GM23338 (cell line): ENCODE measurements around the gene TRIM54. TPM values are rescaled to one million over a fixed set of nuclear protein-coding genes. Genes with fewer than 3 reads are reported as not detected.

Source experiments
- ATAC-seq: fragments of 200-7000 bp; cut with Tn5 transposase; 3 replicates; pipeline ENCODE4 v1.9.1; 2020
- DNase-seq: peaks from one replicate; pipeline ENCODE4 v3.0.0-alpha.2; 2015; ENCODE audit warnings: low spot score
- H2AFZ ChIP-seq: fragments of 200-600 bp; sonication (generic); 2 replicates; pipeline ENCODE4 v1.8.0; 2016; ENCODE audit warnings: antibody characterized with exemption, mild to moderate bottlenecking, moderate library complexity
- H3F3A ChIP-seq: fragments of 200-600 bp; sonication (generic); replicated peaks from 2 replicates; pipeline ENCODE4 v1.8.0; 2017; ENCODE audit warnings: antibody characterized with exemption, mixed run types, low read depth
- H3K27ac ChIP-seq: fragments of 200-600 bp; sonication (generic); 2 replicates; pipeline ENCODE4 v1.6.1; 2016; ENCODE audit warnings: low read depth
- H3K27me3 ChIP-seq: fragments of 200-600 bp; sonication (generic); 2 replicates; pipeline ENCODE4 v1.8.0; 2016; ENCODE audit warnings: mild to moderate bottlenecking, mixed run types, moderate library complexity; ENCODE audit not compliant: insufficient read depth
- H3K36me3 ChIP-seq: fragments of 200-600 bp; sonication (generic); 2 replicates; pipeline ENCODE4 v1.8.0; 2016; ENCODE audit warnings: mild to moderate bottlenecking; ENCODE audit not compliant: insufficient read depth
- H3K4me1 ChIP-seq: fragments of 200-600 bp; sonication (generic); 2 replicates; pipeline ENCODE4 v1.8.0; 2016; ENCODE audit warnings: mild to moderate bottlenecking, moderate library complexity; ENCODE audit not compliant: insufficient read depth
- H3K4me2 ChIP-seq: fragments of 200-600 bp; sonication (generic); 2 replicates; pipeline ENCODE4 v1.7.1; 2017; ENCODE audit warnings: mixed run types
- H3K4me3 ChIP-seq: fragments of 200-600 bp; sonication (generic); 2 replicates; pipeline ENCODE4 v1.6.1; 2016; ENCODE audit warnings: mixed run types
- H3K79me2 ChIP-seq: fragments of 200-600 bp; sonication (generic); replicated peaks from 2 replicates; pipeline ENCODE4 v1.8.0; 2017; ENCODE audit warnings: mild to moderate bottlenecking; ENCODE audit not compliant: insufficient read depth
- H3K9me2 ChIP-seq: fragments of 200-600 bp; sonication (generic); 2 replicates; pipeline ENCODE4 v1.8.0; 2017; ENCODE audit not compliant: insufficient read depth
- H4K20me1 ChIP-seq: fragments of 200-600 bp; sonication (generic); replicated peaks from 2 replicates; pipeline ENCODE4 v1.8.0; 2017; ENCODE audit warnings: mild to moderate bottlenecking; ENCODE audit not compliant: insufficient read depth
- H3K27ac Mint-ChIP-seq: 2 replicates; pipeline ENCODE4 v1.8.0; 2020; ENCODE audit warnings: inconsistent platforms, mild to moderate bottlenecking, moderate library complexity, mixed read lengths
- H3K27me3 Mint-ChIP-seq: 3 replicates; pipeline ENCODE4 v1.8.0; 2022; ENCODE audit warnings: low read depth, mild to moderate bottlenecking, moderate library complexity, mixed read lengths, inconsistent platforms; ENCODE audit not compliant: insufficient read depth, poor library complexity
- H3K36me3 Mint-ChIP-seq: 3 replicates; pipeline ENCODE4 v1.8.0; 2021; ENCODE audit warnings: low read depth, mild to moderate bottlenecking, inconsistent platforms, moderate library complexity, mixed read lengths
- H3K4me1 Mint-ChIP-seq: 3 replicates; pipeline ENCODE4 v1.8.0; 2020; ENCODE audit warnings: mild to moderate bottlenecking, inconsistent platforms, mixed read lengths
- H3K4me3 Mint-ChIP-seq: 3 replicates; pipeline ENCODE4 v1.8.0; 2021; ENCODE audit warnings: moderate library complexity, mild to moderate bottlenecking, inconsistent platforms, mixed read lengths
- H3K9me3 Mint-ChIP-seq: 3 replicates; pipeline ENCODE4 v1.8.0; 2020; ENCODE audit warnings: moderate library complexity, mild to moderate bottlenecking, inconsistent platforms, mixed read lengths
- CREB1 ChIP-seq: fragments of 250-450 bp; sonication (Bioruptor Pico); IDR thresholded peaks from 2 replicates; pipeline ENCODE4 v1.5.0; 2020; ENCODE audit warnings: low read depth, mild to moderate bottlenecking, moderate library complexity
- EZH2 ChIP-seq: fragments of 200-600 bp; sonication (generic); IDR thresholded peaks from one replicate; pipeline ENCODE4 v1.8.0; 2017; ENCODE audit warnings: antibody characterized with exemption, mild to moderate bottlenecking, low read depth; ENCODE audit not compliant: unreplicated experiment
- EZH2phosphoT487 ChIP-seq: fragments of 200-600 bp; sonication (generic); IDR thresholded peaks from one replicate; pipeline ENCODE4 v1.8.1; 2018; ENCODE audit warnings: antibody characterized with exemption; ENCODE audit not compliant: unreplicated experiment
- JUNB ChIP-seq: IDR thresholded peaks from one replicate; pipeline ENCODE4 v1.6.1; 2016; ENCODE audit warnings: antibody characterized with exemption; ENCODE audit not compliant: unreplicated experiment
- NANOG ChIP-seq: IDR thresholded peaks from 2 replicates; pipeline ENCODE4 v1.6.1; 2016; ENCODE audit warnings: antibody characterized with exemption, borderline replicate concordance
- POLR2AphosphoS5 ChIP-seq: IDR thresholded peaks from 2 replicates; pipeline ENCODE4 v1.6.1; 2016; ENCODE audit warnings: antibody characterized with exemption, low read depth
- REST ChIP-seq: IDR thresholded peaks from one replicate; pipeline ENCODE4 v1.6.1; 2018; ENCODE audit warnings: antibody characterized with exemption; ENCODE audit not compliant: unreplicated experiment
- STAT1 ChIP-seq: IDR thresholded peaks from one replicate; pipeline ENCODE4 v1.6.1; 2016; ENCODE audit warnings: antibody characterized with exemption; ENCODE audit not compliant: unreplicated experiment
- ZNF114 ChIP-seq: fragments of 250-450 bp; sonication (Bioruptor Pico); IDR thresholded peaks from 2 replicates; pipeline ENCODE4 v1.5.0; 2020; ENCODE audit warnings: mild to moderate bottlenecking, moderate library complexity
- ZNF331 ChIP-seq: fragments of 250-450 bp; sonication (Bioruptor Pico); IDR thresholded peaks from 2 replicates; pipeline ENCODE4 v1.5.0; 2020; ENCODE audit warnings: low read depth, mild to moderate bottlenecking, moderate library complexity
- polyA plus RNA-seq: library from polyadenylated mRNA; unstranded; fragments of >200 nt; fragmentation: Nextera tagmentation; extraction: Ambion mirVana; gene quantifications from 2 replicates; pipeline ENCODE4 v1.2.1, GENCODE V29; 2016
- total RNA-seq: library from RNA; depleted of rRNA; stranded (reverse); fragments of >200 nt; shearing (Covaris generic); gene quantifications from 2 replicates; pipeline ENCODE4 v1.2.3, GENCODE V29; 2014
- TF ChIP-seq, protein P1 (sequence below): fragments of 250-450 bp; sonication (Bioruptor Pico); IDR thresholded peaks from 2 replicates; pipeline ENCODE4 v1.5.0; 2020; ENCODE audit warnings: mild to moderate bottlenecking, moderate library complexity
- TF ChIP-seq, protein P2 (sequence below): IDR thresholded peaks from 2 replicates; pipeline ENCODE4 v1.6.1; 2016; ENCODE audit warnings: antibody characterized with exemption
- TF ChIP-seq, protein P3 (sequence below), 2 experiments: fragments of 200-600 bp in 1 of 2; sonication (generic) in 1 of 2; conservative IDR thresholded peaks; 2 replicates each; pipeline versions ENCODE4 v1.5.1 to v1.6.1; 2016 to 2017; ENCODE audit warnings: antibody characterized with exemption in 2 of 2, low read depth in 2 of 2, mild to moderate bottlenecking in 2 of 2, moderate library complexity in 1 of 2

Gene TRIM54
- total and polyA plus RNA-seq, 2 experiments from 2014 or later = 1.6 to 3.3 TPM

- H3K27me3 Mint-ChIP-seq = peaks cover 19% of the 10 kb centered on the region
- H3K4me3 Mint-ChIP-seq = no peak overlapping the region; the same call in 2 of the 3 replicates
- peaks cover 18% of the 10 kb centered on the region for H3K4me1 Mint-ChIP-seq
- no peaks in the 10 kb centered on the region; the same call in 2 of the 3 replicates for H3K36me3 Mint-ChIP-seq
- no peak for DNase-seq
- Histone ChIP-seq H3K9me2 (no peaks in the 10 kb centered on the region), H3F3A (0 out of 2 replicates have a peak, but pooled peaks cover 5% of the 10 kb centered on the region), H3K4me3 (no peak overlapping the region), H3K4me2 (no peak overlapping the region), H3K27me3 (peaks cover 19% of the 10 kb centered on the region), H4K20me1 (no peaks in the 10 kb centered on the region; the same call in 1 of the 2 replicates), H3K4me1 (peaks cover 10% of the 10 kb centered on the region), H2AFZ (no peak overlapping the region), H3K36me3 (no peaks in the 10 kb centered on the region), H3K79me2 (no peaks in the 10 kb centered on the region), H3K27ac (no peak overlapping the region)
- TF ChIP-seq, protein P1, sequence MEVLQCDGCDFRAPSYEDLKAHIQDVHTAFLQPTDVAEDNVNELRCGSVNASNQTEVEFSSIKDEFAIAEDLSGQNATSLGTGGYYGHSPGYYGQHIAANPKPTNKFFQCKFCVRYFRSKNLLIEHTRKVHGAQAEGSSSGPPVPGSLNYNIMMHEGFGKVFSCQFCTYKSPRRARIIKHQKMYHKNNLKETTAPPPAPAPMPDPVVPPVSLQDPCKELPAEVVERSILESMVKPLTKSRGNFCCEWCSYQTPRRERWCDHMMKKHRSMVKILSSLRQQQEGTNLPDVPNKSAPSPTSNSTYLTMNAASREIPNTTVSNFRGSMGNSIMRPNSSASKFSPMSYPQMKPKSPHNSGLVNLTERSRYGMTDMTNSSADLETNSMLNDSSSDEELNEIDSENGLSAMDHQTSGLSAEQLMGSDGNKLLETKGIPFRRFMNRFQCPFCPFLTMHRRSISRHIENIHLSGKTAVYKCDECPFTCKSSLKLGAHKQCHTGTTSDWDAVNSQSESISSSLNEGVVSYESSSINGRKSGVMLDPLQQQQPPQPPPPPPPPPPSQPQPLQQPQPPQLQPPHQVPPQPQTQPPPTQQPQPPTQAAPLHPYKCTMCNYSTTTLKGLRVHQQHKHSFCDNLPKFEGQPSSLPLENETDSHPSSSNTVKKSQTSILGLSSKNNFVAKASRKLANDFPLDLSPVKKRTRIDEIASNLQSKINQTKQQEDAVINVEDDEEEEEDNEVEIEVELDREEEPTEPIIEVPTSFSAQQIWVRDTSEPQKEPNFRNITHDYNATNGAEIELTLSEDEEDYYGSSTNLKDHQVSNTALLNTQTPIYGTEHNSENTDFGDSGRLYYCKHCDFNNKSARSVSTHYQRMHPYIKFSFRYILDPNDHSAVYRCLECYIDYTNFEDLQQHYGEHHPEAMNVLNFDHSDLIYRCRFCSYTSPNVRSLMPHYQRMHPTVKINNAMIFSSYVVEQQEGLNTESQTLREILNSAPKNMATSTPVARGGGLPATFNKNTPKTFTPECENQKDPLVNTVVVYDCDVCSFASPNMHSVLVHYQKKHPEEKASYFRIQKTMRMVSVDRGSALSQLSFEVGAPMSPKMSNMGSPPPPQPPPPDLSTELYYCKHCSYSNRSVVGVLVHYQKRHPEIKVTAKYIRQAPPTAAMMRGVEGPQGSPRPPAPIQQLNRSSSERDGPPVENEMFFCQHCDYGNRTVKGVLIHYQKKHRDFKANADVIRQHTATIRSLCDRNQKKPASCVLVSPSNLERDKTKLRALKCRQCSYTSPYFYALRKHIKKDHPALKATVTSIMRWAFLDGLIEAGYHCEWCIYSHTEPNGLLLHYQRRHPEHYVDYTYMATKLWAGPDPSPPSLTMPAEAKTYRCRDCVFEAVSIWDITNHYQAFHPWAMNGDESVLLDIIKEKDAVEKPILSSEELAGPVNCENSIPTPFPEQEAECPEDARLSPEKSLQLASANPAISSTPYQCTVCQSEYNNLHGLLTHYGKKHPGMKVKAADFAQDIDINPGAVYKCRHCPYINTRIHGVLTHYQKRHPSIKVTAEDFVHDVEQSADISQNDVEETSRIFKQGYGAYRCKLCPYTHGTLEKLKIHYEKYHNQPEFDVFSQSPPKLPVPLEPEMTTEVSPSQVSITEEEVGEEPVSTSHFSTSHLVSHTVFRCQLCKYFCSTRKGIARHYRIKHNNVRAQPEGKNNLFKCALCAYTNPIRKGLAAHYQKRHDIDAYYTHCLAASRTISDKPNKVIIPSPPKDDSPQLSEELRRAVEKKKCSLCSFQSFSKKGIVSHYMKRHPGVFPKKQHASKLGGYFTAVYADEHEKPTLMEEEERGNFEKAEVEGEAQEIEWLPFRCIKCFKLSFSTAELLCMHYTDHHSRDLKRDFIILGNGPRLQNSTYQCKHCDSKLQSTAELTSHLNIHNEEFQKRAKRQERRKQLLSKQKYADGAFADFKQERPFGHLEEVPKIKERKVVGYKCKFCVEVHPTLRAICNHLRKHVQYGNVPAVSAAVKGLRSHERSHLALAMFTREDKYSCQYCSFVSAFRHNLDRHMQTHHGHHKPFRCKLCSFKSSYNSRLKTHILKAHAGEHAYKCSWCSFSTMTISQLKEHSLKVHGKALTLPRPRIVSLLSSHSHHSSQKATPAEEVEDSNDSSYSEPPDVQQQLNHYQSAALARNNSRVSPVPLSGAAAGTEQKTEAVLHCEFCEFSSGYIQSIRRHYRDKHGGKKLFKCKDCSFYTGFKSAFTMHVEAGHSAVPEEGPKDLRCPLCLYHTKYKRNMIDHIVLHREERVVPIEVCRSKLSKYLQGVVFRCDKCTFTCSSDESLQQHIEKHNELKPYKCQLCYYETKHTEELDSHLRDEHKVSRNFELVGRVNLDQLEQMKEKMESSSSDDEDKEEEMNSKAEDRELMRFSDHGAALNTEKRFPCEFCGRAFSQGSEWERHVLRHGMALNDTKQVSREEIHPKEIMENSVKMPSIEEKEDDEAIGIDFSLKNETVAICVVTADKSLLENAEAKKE (CRISPR knock-in tag) = no peak
- TF ChIP-seq, protein P2, sequence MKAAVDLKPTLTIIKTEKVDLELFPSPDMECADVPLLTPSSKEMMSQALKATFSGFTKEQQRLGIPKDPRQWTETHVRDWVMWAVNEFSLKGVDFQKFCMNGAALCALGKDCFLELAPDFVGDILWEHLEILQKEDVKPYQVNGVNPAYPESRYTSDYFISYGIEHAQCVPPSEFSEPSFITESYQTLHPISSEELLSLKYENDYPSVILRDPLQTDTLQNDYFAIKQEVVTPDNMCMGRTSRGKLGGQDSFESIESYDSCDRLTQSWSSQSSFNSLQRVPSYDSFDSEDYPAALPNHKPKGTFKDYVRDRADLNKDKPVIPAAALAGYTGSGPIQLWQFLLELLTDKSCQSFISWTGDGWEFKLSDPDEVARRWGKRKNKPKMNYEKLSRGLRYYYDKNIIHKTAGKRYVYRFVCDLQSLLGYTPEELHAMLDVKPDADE = no peak
- no peak for TF ChIP-seq POLR2AphosphoS5
- no peak for TF ChIP-seq NANOG
- TF ChIP-seq REST = no peak
- TF ChIP-seq ZNF331 (CRISPR knock-in tag) = no peak
- TF ChIP-seq JUNB = no peak
- no peak for TF ChIP-seq STAT1
- TF ChIP-seq EZH2 = no peak
- TF ChIP-seq, protein P3, sequence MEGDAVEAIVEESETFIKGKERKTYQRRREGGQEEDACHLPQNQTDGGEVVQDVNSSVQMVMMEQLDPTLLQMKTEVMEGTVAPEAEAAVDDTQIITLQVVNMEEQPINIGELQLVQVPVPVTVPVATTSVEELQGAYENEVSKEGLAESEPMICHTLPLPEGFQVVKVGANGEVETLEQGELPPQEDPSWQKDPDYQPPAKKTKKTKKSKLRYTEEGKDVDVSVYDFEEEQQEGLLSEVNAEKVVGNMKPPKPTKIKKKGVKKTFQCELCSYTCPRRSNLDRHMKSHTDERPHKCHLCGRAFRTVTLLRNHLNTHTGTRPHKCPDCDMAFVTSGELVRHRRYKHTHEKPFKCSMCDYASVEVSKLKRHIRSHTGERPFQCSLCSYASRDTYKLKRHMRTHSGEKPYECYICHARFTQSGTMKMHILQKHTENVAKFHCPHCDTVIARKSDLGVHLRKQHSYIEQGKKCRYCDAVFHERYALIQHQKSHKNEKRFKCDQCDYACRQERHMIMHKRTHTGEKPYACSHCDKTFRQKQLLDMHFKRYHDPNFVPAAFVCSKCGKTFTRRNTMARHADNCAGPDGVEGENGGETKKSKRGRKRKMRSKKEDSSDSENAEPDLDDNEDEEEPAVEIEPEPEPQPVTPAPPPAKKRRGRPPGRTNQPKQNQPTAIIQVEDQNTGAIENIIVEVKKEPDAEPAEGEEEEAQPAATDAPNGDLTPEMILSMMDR (conservative IDR thresholded peaks at IDR 0.05; ENCODE audit: low read depth in 2 of 2) = no peak
- TF ChIP-seq EZH2phosphoT487 = no peak
- TF ChIP-seq CREB1 (CRISPR knock-in tag) = no peak
- no peak for TF ChIP-seq ZNF114 (CRISPR knock-in tag)
- no peaks in the 10 kb centered on the region for H3K9me3 Mint-ChIP-seq
- no peak overlapping the region for H3K27ac Mint-ChIP-seq
- no peak for ATAC-seq
These were observed 27.0 kb upstream of the TRIM54 start for GRCh38 chr2:27255187-27255586.
